Activated CD4-positive, alpha-beta T cell treated with anti-CD3 and anti-CD28 coated beads for 36 hours (primary cell): ENCODE measurements around the gene OVOL3. TPM values are rescaled to one million over a fixed set of nuclear protein-coding genes. Genes with fewer than 3 reads are reported as not detected.
"Not testable (repeated sequence)": the region's sequence is repeated elsewhere in the genome, so short reads cannot be mapped to it uniquely, and the experiment has no call there.

Experiments
- ATAC-seq: fragments of 200-7000 bp; cut with Tn5 transposase; one replicate; pipeline ENCODE4 v1.10.0; 2021; ENCODE audit warnings: mild to moderate bottlenecking, moderate library complexity
- CTCF ChIA-PET: fragments of 350-600 bp; sonication (Branson Sonifier 250); formaldehyde crosslinking; loops from one replicate; lab custom pipeline; 2021; ENCODE audit warnings: antibody characterized with exemption; lab: Charles Lee
- POLR2A ChIA-PET: fragments of 350-600 bp; sonication (Branson Sonifier 250); formaldehyde crosslinking; loops from one replicate; lab custom pipeline; 2021; ENCODE audit warnings: antibody characterized with exemption, inconsistent platforms; lab: Charles Lee
- DNase-seq: peaks from one replicate; pipeline ENCODE4 v3.0.0-alpha.2; 2020
- H3K27ac Mint-ChIP-seq: one replicate; pipeline ENCODE4 v1.8.0; 2021; ENCODE audit warnings: mixed read lengths
- H3K27me3 Mint-ChIP-seq: one replicate; pipeline ENCODE4 v1.8.0; 2021; ENCODE audit warnings: mixed read lengths
- H3K36me3 Mint-ChIP-seq: one replicate; pipeline ENCODE4 v1.8.0; 2021; ENCODE audit warnings: low read depth, mixed read lengths
- H3K4me1 Mint-ChIP-seq: one replicate; pipeline ENCODE4 v1.8.0; 2021; ENCODE audit warnings: mixed read lengths
- H3K4me3 Mint-ChIP-seq: one replicate; pipeline ENCODE4 v1.8.0; 2021; ENCODE audit warnings: mild to moderate bottlenecking, moderate library complexity, mixed read lengths
- H3K9me3 Mint-ChIP-seq: one replicate; pipeline ENCODE4 v1.8.0; 2021; ENCODE audit warnings: low read depth, mixed read lengths
- intact Hi-C, 2 experiments: fragments of 100-400 bp; cut with DNase I in 1 of 2; cut with micrococcal nuclease in 1 of 2; formaldehyde crosslinking; loops; one replicate each; pipeline versions ENCODE4 v1.14.2 to v1.15.1; 2022 to 2024; cut with DNase I, micrococcal nuclease
- total RNA-seq, 2 experiments: library from RNA; stranded (reverse); gene quantifications; one replicate each; pipeline ENCODE4 v1.2.3, GENCODE V29; 2021

Gene OVOL3
- total RNA-seq, 2 experiments from 2014 or later, result not detected

DNA sequence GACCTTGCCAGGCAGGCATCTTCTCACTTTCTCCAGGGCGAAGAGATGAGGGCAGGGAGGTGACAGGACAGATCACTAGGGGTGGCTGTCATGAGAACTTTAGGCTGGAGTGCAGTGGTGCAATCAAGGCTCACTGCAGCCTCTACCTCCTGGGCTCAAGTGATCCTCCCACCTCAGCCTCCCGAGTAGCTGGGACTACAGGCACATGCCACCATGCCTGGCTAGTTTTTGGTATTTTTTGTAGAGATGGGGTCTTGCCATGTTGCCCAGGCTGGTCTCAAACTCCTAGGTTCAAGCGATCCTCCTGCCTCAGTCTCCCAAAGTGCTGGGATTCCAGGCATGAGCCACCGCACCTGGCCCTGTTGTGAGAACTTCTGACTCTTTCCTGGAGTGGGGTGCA, 23.9 kb downstream of the OVOL3 start:
- intact Hi-C loops, result loop anchor here in 1 of 2 experiments (10.0 kb wide), 2 partner anchors 470 to 1180 kb away; partner anchors contain the start of gene ZNF382
- ATAC-seq, H3K27me3 Mint-ChIP-seq, H3K27ac Mint-ChIP-seq, DNase-seq, H3K4me3 Mint-ChIP-seq, H3K36me3 Mint-ChIP-seq, CTCF ChIA-PET, POLR2A ChIA-PET, H3K9me3 Mint-ChIP-seq: not testable (repeated sequence)
- peaks cover 31% of the 10 kb centered on the region for H3K4me1 Mint-ChIP-seq

GRCh38 chr19:36136964-36137686, 26.2 kb downstream of the OVOL3 start:
- ATAC-seq, result peak; percentile 3
- POLR2A ChIA-PET, result no interaction called here
- Mint-ChIP-seq H3K4me1 (peaks cover 35% of the 10 kb centered on the region), H3K4me3 (no peak overlapping the region), H3K27me3 (no peaks in the 10 kb centered on the region), H3K36me3 (peaks cover 11% of the 10 kb centered on the region), H3K9me3 (no peaks in the 10 kb centered on the region), H3K27ac (peak overlapping the region; percentile 40)
- intact Hi-C loops, result loop anchor here in 1 of 2 experiments (10.0 kb wide), 2 partner anchors 468 to 1178 kb away; partner anchors contain the start of gene ZNF382
- peak; percentile 44 for DNase-seq
- CTCF ChIA-PET, result interaction anchor here (1.3 to 2.9 kb wide), 2 partner anchors 9 to 13 kb away, joined by 3 to 18 read pairs; no protein-coding TSS in a partner anchor

GRCh38 chr19:36139120-36139472, 28.2 kb downstream of the OVOL3 start:
- ChIA-PET POLR2A (interaction anchor here (0.6 to 1.5 kb wide), 3 partner anchors 11 to 332 kb away, joined by 3 to 6 read pairs (median 4); partner anchors contain the start of gene POLR2I), CTCF (interaction anchor here (1.1 to 2.9 kb wide), 2 partner anchors 11 kb away, joined by 5 to 18 read pairs; no protein-coding TSS in a partner anchor)
- DNase-seq, result no peak
- ATAC-seq, result no peak
- H3K4me1 Mint-ChIP-seq, result peaks cover 26% of the 10 kb centered on the region
- H3K9me3 Mint-ChIP-seq, result no peaks in the 10 kb centered on the region
- intact Hi-C loops, result loop anchor here in 1 of 2 experiments (1.0 to 10.0 kb wide), 3 partner anchors 11 to 1176 kb away; partner anchors contain the start of gene ZNF382
- peak overlapping the region; percentile 97 for H3K4me3 Mint-ChIP-seq
- H3K27ac Mint-ChIP-seq, result peak overlapping the region; percentile 97
- H3K27me3 Mint-ChIP-seq, result no peaks in the 10 kb centered on the region
- H3K36me3 Mint-ChIP-seq, result peaks cover 21% of the 10 kb centered on the region

DNA sequence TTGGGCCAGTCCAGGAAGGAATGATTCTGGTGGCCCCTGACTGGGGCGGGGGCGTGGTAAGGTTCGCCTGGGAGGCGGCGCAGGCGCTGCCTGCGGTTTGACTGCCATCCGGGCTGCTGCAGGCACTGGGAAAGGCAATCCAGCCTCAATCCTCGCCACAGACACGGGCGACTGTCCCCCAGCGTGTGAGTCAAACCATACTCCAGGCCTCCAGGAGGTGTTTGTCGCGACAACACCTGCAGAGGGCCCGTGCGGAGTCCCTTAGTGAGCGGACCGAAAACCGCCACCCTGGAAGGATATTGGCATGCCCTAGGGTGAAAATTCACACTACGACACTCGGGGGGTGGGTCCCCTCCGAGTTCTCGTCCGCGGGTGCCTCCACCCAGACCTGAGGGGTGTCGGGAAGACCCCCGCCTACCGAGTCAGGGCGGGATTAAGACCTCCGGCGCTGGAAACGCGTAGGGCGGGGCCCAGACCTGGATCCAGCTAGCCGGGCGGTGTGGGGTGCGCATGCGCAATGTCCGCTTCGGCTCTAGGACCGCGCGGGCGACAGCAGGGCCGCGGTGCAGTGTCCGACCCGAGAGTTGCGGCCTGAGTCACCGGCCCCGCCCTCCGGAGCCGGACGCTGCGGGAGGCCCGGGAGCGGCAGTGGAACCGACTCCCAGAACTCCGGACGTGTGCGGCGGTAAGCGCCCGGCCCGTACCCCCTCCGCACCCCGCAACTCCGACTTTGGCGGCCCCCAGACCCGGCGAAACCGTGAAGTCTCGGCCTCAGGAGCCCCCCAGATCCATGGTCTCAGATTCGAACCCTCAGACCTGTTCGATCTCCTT, 28.7 kb downstream of the OVOL3 start, which contains the start of gene CAPNS1:
Gene CAPNS1, plus strand, starts transcription at position 594 of the 831 bp plus-strand sequence. CDS start 946 bp downstream, outside the sequence.
- Mint-ChIP-seq H3K36me3 (peaks cover 24% of the 10 kb centered on the region), H3K27ac (peak within 1 kb of the TSS; percentile 97), H3K27me3 (no peaks in the 10 kb centered on the region), H3K4me3 (peak within 1 kb of the TSS; percentile 97), H3K4me1 (peaks cover 26% of the 10 kb centered on the region), H3K9me3 (no peaks in the 10 kb centered on the region)
- intact Hi-C loops, result loop anchor here (1.0 to 10.0 kb wide), 10 partner anchors 11 to 1175 kb away; partner anchors contain the start of genes ARHGAP33 (in 1 of the 2), SDHAF1 (in 1 of the 2), ZNF382 (in 1 of the 2) and ZNF565 (in 1 of the 2)
- CTCF ChIA-PET, result interaction anchor here (1.1 kb wide), 1 partner anchor 11 kb away, joined by 5 read pairs; no protein-coding TSS in a partner anchor
- POLR2A ChIA-PET, result interaction anchor here (0.7 to 1.5 kb wide), 2 partner anchors 12 to 25 kb away, joined by 3 to 6 read pairs; partner anchors contain the start of gene POLR2I
- peak; percentile 96 for DNase-seq
- ATAC-seq, result peak; percentile 74

- H3K27ac Mint-ChIP-seq, result peak overlapping the region; percentile 97
- H3K9me3 Mint-ChIP-seq, result no peaks in the 10 kb centered on the region
- CTCF ChIA-PET, result interaction anchor here (1.1 kb wide), 1 partner anchor 12 kb away, joined by 5 read pairs; no protein-coding TSS in a partner anchor
- DNase-seq (peak; percentile 65), ATAC-seq (peak; percentile 14)
- intact Hi-C loops, result loop anchor here (1.0 to 2.0 kb wide), 12 partner anchors 13 to 496 kb away; partner anchors contain the start of genes TBCB (in 2 of the 2), ALKBH6 (in 1 of the 2), ARHGAP33 (in 1 of the 2) and SDHAF1 (in 1 of the 2)
- peaks cover 26% of the 10 kb centered on the region for H3K4me1 Mint-ChIP-seq
- POLR2A ChIA-PET, result interaction anchor here (1.5 kb wide), 1 partner anchor 12 kb away, joined by 6 read pairs; no protein-coding TSS in a partner anchor
- H3K36me3 Mint-ChIP-seq, result peaks cover 28% of the 10 kb centered on the region
- H3K27me3 Mint-ChIP-seq, result no peaks in the 10 kb centered on the region
- peak overlapping the region; percentile 97 for H3K4me3 Mint-ChIP-seq
These were observed 29.5 kb downstream of the OVOL3 start for GRCh38 chr19:36140304-36141038.

- ChIA-PET POLR2A (no interaction called here), CTCF (no interaction called here)
- peaks cover 26% of the 10 kb centered on the region for H3K4me1 Mint-ChIP-seq
- ATAC-seq, result peak; percentile 80
- peak overlapping the region; percentile 97 for H3K4me3 Mint-ChIP-seq
- no peaks in the 10 kb centered on the region for H3K27me3 Mint-ChIP-seq
- H3K27ac Mint-ChIP-seq, result peak overlapping the region; percentile 88
- H3K9me3 Mint-ChIP-seq, result no peaks in the 10 kb centered on the region
- intact Hi-C loops, result loop anchor here (1.0 to 2.0 kb wide), 7 partner anchors 14 to 438 kb away; partner anchors contain the start of genes TBCB (in 2 of the 2), ALKBH6 (in 1 of the 2), THAP8 (in 1 of the 2) and WDR62 (in 1 of the 2)
- DNase-seq, result peak; percentile 95
- peaks cover 36% of the 10 kb centered on the region for H3K36me3 Mint-ChIP-seq
These were observed 30.3 kb downstream of the OVOL3 start for GRCh38 chr19:36141039-36141927.

GRCh38 chr19:36142046-36142445, 31.1 kb downstream of the OVOL3 start:
- H3K27me3 Mint-ChIP-seq, result no peaks in the 10 kb centered on the region
- no peak overlapping the region for H3K27ac Mint-ChIP-seq
- H3K4me3 Mint-ChIP-seq, result no peak overlapping the region
- no peak for DNase-seq
- CTCF ChIA-PET, result no interaction called here
- H3K4me1 Mint-ChIP-seq, result peaks cover 18% of the 10 kb centered on the region
- no peak for ATAC-seq
- POLR2A ChIA-PET, result no interaction called here
- H3K36me3 Mint-ChIP-seq, result peaks cover 42% of the 10 kb centered on the region
- intact Hi-C loops, result no loop called here
- no peaks in the 10 kb centered on the region for H3K9me3 Mint-ChIP-seq

DNA sequence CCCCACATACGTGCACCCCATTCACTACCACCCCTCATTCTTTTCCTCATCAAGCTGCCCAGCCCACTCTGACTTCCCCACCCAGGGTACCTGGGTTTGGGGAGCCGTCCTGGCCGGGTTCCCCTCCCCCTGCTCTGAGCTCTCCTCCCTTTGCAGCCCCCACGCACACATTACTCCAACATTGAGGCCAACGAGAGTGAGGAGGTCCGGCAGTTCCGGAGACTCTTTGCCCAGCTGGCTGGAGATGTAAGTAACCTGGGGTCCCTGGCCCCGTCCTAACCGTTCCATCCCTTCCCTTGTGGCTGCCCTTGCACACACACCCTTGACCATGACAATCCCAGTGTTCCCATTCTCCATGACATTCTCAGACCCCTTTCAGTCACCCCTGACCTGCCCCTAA, 31.6 kb downstream of the OVOL3 start:
- Mint-ChIP-seq H3K4me3 (no peak overlapping the region), H3K27ac (no peak overlapping the region), H3K9me3 (no peaks in the 10 kb centered on the region), H3K36me3 (peaks cover 45% of the 10 kb centered on the region), H3K4me1 (peaks cover 15% of the 10 kb centered on the region), H3K27me3 (no peaks in the 10 kb centered on the region)
- POLR2A ChIA-PET, result no interaction called here
- ATAC-seq (no peak), DNase-seq (no peak)
- CTCF ChIA-PET, result no interaction called here
- intact Hi-C loops, result no loop called here

DNA sequence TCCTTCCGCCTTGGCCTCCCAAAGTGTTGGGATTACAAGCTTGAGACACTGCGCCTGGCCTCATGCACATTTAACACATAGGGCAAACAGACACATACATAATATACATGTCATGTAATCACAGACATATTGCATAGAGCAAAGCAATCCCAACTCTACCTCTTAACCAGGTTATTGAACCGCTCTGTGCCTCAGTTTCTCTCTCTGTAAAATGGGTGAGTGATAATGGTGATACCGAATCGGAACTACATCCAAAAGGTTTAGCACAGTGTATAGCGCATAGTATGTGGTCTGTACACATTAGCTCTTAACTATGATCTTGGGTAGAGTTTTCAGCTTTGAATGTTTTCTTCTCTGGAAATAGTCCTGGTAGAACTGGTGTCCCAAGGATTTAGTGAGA, 33.7 kb downstream of the OVOL3 start:
- DNase-seq (no peak), ATAC-seq (no peak)
- ChIA-PET POLR2A (no interaction called here), CTCF (interaction anchor here (2.4 kb wide), 1 partner anchor 17 kb away, joined by 12 read pairs; no protein-coding TSS in a partner anchor)
- H3K27ac Mint-ChIP-seq, result no peak overlapping the region
- peaks cover 11% of the 10 kb centered on the region for H3K4me1 Mint-ChIP-seq
- H3K4me3 Mint-ChIP-seq, result no peak overlapping the region
- intact Hi-C loops, result no loop called here
- H3K36me3 Mint-ChIP-seq, result peaks cover 54% of the 10 kb centered on the region
- H3K9me3 Mint-ChIP-seq, result no peaks in the 10 kb centered on the region
- H3K27me3 Mint-ChIP-seq, result no peaks in the 10 kb centered on the region
